Measurements from ENCODE around the gene DENND4C. TPM values are rescaled to one million over a fixed set of nuclear protein-coding genes. Genes with fewer than 3 reads are reported as not detected.

The DENND4C gene
- total RNA-seq, 2 experiments from 2014 or later, result 17.4 to 18.5 TPM

- H3K27me3 Mint-ChIP-seq, result no peaks in the 10 kb centered on the region
- H3K9me3 Mint-ChIP-seq, result no peaks in the 10 kb centered on the region
- H3K27ac Mint-ChIP-seq, result no peak overlapping the region
- intact Hi-C loops (cut with micrococcal nuclease), result no loop called here
- no peak for TF ChIP-seq CTCF (IDR thresholded peaks at IDR 0.05)
- DNase-seq (no peak), ATAC-seq (no peak)
- no peak overlapping the region for H3K4me3 Mint-ChIP-seq
- ChIA-PET CTCF (interaction anchor here (1.0 to 1.2 kb wide), 2 partner anchors 14 to 169 kb away, joined by 3 read pairs; no protein-coding TSS in a partner anchor), POLR2A (interaction anchor here (1.6 kb wide), 1 partner anchor 181 kb away, joined by 6 read pairs; the partner anchor contains the start of gene RPS6)
- no peaks in the 10 kb centered on the region for H3K36me3 Mint-ChIP-seq (ENCODE audit: low read depth)
- peaks cover 4% of the 10 kb centered on the region for H3K4me1 Mint-ChIP-seq (ENCODE audit: low read depth)
Measured at GRCh38 chr9:19198406-19198805, 32.1 kb upstream of the DENND4C start.

GRCh38 chr9:19199012-19199411 lies 31.5 kb upstream of the DENND4C start:
- Mint-ChIP-seq H3K36me3 (ENCODE audit: low read depth) (no peaks in the 10 kb centered on the region), H3K27ac (no peak overlapping the region), H3K4me1 (ENCODE audit: low read depth) (peaks cover 4% of the 10 kb centered on the region), H3K4me3 (no peak overlapping the region), H3K27me3 (no peaks in the 10 kb centered on the region), H3K9me3 (no peaks in the 10 kb centered on the region)
- no peak for DNase-seq
- intact Hi-C loops (cut with micrococcal nuclease), result no loop called here
- no peak for TF ChIP-seq CTCF (IDR thresholded peaks at IDR 0.05)
- POLR2A ChIA-PET, result interaction anchor here (1.6 kb wide), 1 partner anchor 181 kb away, joined by 6 read pairs; the partner anchor contains the start of gene RPS6
- ATAC-seq, result no peak
- CTCF ChIA-PET, result interaction anchor here (0.8 kb wide), 1 partner anchor 25 kb away, joined by 3 read pairs; no protein-coding TSS in a partner anchor

DNA sequence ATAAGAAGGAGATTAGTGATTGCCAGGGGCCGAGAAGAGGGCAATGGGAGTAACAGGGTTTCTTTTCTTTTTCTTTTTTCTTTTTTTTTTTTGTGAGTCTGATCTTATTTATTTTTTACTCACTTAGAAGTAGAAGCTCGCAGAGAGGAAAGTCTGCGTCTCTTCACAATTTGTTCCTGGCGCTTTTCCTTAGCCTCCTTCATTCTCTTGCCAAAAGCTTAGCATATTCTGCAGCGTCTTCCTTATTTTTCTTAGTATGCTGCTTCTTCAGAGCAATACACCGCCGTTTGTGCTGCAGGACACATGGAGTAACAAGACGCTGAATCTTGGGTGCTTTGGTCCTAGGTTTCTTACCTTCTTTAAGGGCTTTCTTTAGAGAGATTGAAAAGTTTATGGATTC lies 30.3 kb upstream of the DENND4C start:
- POLR2A ChIA-PET, result interaction anchor here (0.6 kb wide), 1 partner anchor 16 kb away, joined by 3 read pairs; no protein-coding TSS in a partner anchor

DNA sequence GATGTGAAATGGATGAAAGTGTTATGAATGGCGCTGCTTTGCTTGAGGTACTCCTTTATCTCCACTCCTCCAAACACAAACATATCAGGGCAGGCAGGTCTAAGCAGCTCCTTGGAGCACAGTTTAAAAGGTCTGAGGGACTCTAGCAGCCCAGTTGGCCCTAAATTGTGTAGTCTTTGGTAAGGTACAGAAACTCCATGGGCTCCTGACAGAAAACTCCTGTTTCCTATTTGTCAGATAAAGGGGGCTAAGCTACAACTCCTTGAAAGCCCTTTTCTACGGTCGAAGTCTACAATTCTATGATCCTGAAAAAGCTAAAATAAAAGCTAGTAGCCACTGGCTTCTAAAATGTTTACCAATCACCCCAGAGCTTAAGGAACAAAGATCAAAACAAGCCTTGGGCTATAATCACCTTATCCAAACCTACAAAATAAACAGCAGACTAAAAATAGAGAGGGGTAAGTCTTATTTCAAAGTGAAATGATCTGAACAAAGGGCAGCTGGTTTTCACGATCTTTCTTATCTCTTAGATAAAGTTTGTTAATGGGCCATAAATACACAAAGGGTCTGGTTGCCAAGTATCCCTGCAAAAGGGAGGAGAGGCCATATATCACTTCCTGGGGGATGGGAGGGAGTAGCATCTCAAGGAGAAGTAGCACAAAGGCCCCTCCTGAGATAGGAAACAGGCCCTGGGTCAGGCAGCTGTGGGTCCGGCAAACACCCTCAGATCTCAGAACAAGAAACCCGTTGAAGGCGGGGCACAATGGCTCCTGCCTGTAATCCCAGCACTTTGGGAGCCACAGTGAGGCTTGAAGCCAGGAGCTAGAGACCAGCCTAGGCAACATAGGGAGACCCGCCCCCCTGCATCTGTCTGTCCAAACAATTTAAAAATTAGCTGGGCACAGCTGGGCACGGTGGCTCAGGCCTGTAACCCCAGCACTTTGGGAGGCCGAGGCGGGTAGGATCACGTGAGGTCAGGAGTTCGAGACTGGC lies 28.3 kb upstream of the DENND4C start:
- H3K4me1 Mint-ChIP-seq (ENCODE audit: low read depth), result peaks cover 4% of the 10 kb centered on the region
- no peak overlapping the region for H3K27ac Mint-ChIP-seq
- ChIA-PET CTCF (interaction anchor here (0.8 to 1.4 kb wide), 7 partner anchors 9 to 263 kb away, joined by 3 to 7 read pairs (median 3); partner anchors contain the start of gene RRAGA), POLR2A (interaction anchor here (1.1 kb wide), 1 partner anchor 263 kb away, joined by 3 read pairs; no protein-coding TSS in a partner anchor)
- no peaks in the 10 kb centered on the region for H3K9me3 Mint-ChIP-seq
- TF ChIP-seq CTCF (IDR thresholded peaks at IDR 0.05), result no peak
- no peaks in the 10 kb centered on the region for H3K27me3 Mint-ChIP-seq
- H3K36me3 Mint-ChIP-seq (ENCODE audit: low read depth), result no peaks in the 10 kb centered on the region
- intact Hi-C loops (cut with micrococcal nuclease), result no loop called here
- H3K4me3 Mint-ChIP-seq, result no peak overlapping the region
- ATAC-seq (no peak), DNase-seq (no peak)

More for the DNA sequence above, 30.3 kb upstream of the DENND4C start:
- no peak for TF ChIP-seq CTCF (IDR thresholded peaks at IDR 0.05)
- no peaks in the 10 kb centered on the region for H3K36me3 Mint-ChIP-seq (ENCODE audit: low read depth)
- intact Hi-C loops (cut with micrococcal nuclease), result no loop called here
- ATAC-seq, result no peak
- H3K4me3 Mint-ChIP-seq, result no peak overlapping the region
- H3K27ac Mint-ChIP-seq, result no peak overlapping the region
- H3K27me3 Mint-ChIP-seq, result no peaks in the 10 kb centered on the region
- no peak for DNase-seq
- peaks cover 4% of the 10 kb centered on the region for H3K4me1 Mint-ChIP-seq (ENCODE audit: low read depth)
- H3K9me3 Mint-ChIP-seq, result no peaks in the 10 kb centered on the region
- CTCF ChIA-PET, result no interaction called here
